WTC11 (cell line): ENCODE data around the gene DNAJB8. TPM values are rescaled to one million over a fixed set of nuclear protein-coding genes. Genes with fewer than 3 reads are reported as not detected.

Source experiments
- ATAC-seq: fragments of 200-7000 bp; cut with Tn5 transposase; 2 replicates; pipeline ENCODE4 v1.10.0; 2021; ENCODE audit warnings: mild to moderate bottlenecking, moderate library complexity
- CTCF ChIA-PET: fragments of 300-600 bp; sonication (Branson Sonifier 250); formaldehyde crosslinking; loops from one replicate; lab custom pipeline; 2021; ENCODE audit warnings: antibody characterized with exemption; lab: Charles Lee
- POLR2A ChIA-PET: fragments of 350-600 bp; sonication (Branson Sonifier 250); formaldehyde crosslinking; loops from one replicate; lab custom pipeline; 2021; ENCODE audit warnings: antibody characterized with exemption; lab: Charles Lee
- DNase-seq: peaks from one replicate; pipeline ENCODE4 v3.0.0; 2021; ENCODE audit warnings: low spot score
- H3K27ac Mint-ChIP-seq: 2 replicates; pipeline ENCODE4 v1.8.0; 2021; ENCODE audit warnings: mixed read lengths
- H3K27me3 Mint-ChIP-seq: 2 replicates; pipeline ENCODE4 v1.8.0; 2021; ENCODE audit warnings: low read depth, mild to moderate bottlenecking, moderate library complexity, mixed read lengths
- H3K36me3 Mint-ChIP-seq: 2 replicates; pipeline ENCODE4 v1.8.0; 2021; ENCODE audit warnings: mixed read lengths
- H3K4me1 Mint-ChIP-seq: 2 replicates; pipeline ENCODE4 v1.8.0; 2022; ENCODE audit warnings: mixed read lengths
- H3K4me3 Mint-ChIP-seq: 2 replicates; pipeline ENCODE4 v1.8.0; 2021; ENCODE audit warnings: mild to moderate bottlenecking, moderate library complexity, mixed read lengths
- H3K9me3 Mint-ChIP-seq: 2 replicates; pipeline ENCODE4 v1.8.0; 2021; ENCODE audit warnings: mixed read lengths
- E2F5 ChIP-seq: sonication (generic); formaldehyde crosslinking; IDR thresholded peaks from 2 replicates; pipeline ENCODE4 v1.8.1; 2022; ENCODE audit warnings: mild to moderate bottlenecking, moderate library complexity, missing genetic modification reagents
- EMX1 ChIP-seq: fragments of 250-450 bp; sonication (Bioruptor Pico); IDR thresholded peaks from 2 replicates; pipeline ENCODE4 v1.8.0; 2021; ENCODE audit warnings: mild to moderate bottlenecking
- ETV6 ChIP-seq: sonication (generic); formaldehyde crosslinking; IDR thresholded peaks from 2 replicates; pipeline ENCODE4 v1.8.1; 2022; ENCODE audit warnings: mild to moderate bottlenecking, missing genetic modification reagents
- HMGXB4 ChIP-seq: sonication (generic); formaldehyde crosslinking; IDR thresholded peaks from 2 replicates; pipeline ENCODE4 v1.8.1; 2023; ENCODE audit warnings: mild to moderate bottlenecking, moderate library complexity, missing genetic modification reagents
- KAT7 ChIP-seq: sonication (generic); formaldehyde crosslinking; IDR thresholded peaks from 2 replicates; pipeline ENCODE4 v1.8.1; 2023; ENCODE audit warnings: missing genetic modification reagents, mild to moderate bottlenecking, borderline replicate concordance
- MXD4 ChIP-seq: fragments of 250-450 bp; sonication (Bioruptor Pico); IDR thresholded peaks from 2 replicates; pipeline ENCODE4 v1.8.0; 2021; ENCODE audit warnings: mild to moderate bottlenecking, moderate library complexity, borderline replicate concordance
- NFATC4 ChIP-seq: fragments of 250-450 bp; sonication (Bioruptor Pico); IDR thresholded peaks from 2 replicates; pipeline ENCODE4 v1.9.0; 2021; ENCODE audit warnings: mild to moderate bottlenecking
- NFE2L1 ChIP-seq: sonication (generic); formaldehyde crosslinking; IDR thresholded peaks from 2 replicates; pipeline ENCODE4 v1.8.1; 2023; ENCODE audit warnings: missing genetic modification reagents
- SMAD3 ChIP-seq: sonication (generic); formaldehyde crosslinking; IDR thresholded peaks from 2 replicates; pipeline ENCODE4 v1.8.0; 2022; ENCODE audit warnings: missing genetic modification reagents, mild to moderate bottlenecking, borderline replicate concordance
- SP1 ChIP-seq: sonication (generic); formaldehyde crosslinking; conservative IDR thresholded peaks from 2 replicates; pipeline ENCODE4 v1.8.1; 2022; ENCODE audit warnings: missing genetic modification reagents
- TP53 ChIP-seq: sonication (generic); formaldehyde crosslinking; IDR thresholded peaks from 2 replicates; pipeline ENCODE4 v1.8.1; 2023; ENCODE audit warnings: mild to moderate bottlenecking, missing genetic modification reagents
- ZNF416 ChIP-seq: fragments of 250-450 bp; sonication (Bioruptor Pico); IDR thresholded peaks from 2 replicates; pipeline ENCODE4 v1.9.0; 2021; ENCODE audit warnings: mild to moderate bottlenecking, inconsistent platforms
- ZNF532 ChIP-seq: fragments of 250-450 bp; sonication (Bioruptor Pico); IDR thresholded peaks from 2 replicates; pipeline ENCODE4 v1.9.0; 2021; ENCODE audit warnings: mild to moderate bottlenecking, borderline replicate concordance
- ZNF671 ChIP-seq: fragments of 250-450 bp; sonication (Bioruptor Pico); IDR thresholded peaks from 2 replicates; pipeline ENCODE4 v1.8.0; 2021; ENCODE audit warnings: mild to moderate bottlenecking
- total RNA-seq: library from RNA; stranded (reverse); gene quantifications from 3 replicates; pipeline ENCODE4 v1.2.3, GENCODE V29; 2021
- TF ChIP-seq, protein P1 (sequence below): sonication (generic); formaldehyde crosslinking; IDR thresholded peaks from 2 replicates; pipeline ENCODE4 v1.8.0; 2022; ENCODE audit warnings: mild to moderate bottlenecking, missing genetic modification reagents
- TF ChIP-seq, protein P2 (sequence below): sonication (generic); formaldehyde crosslinking; IDR thresholded peaks from 2 replicates; pipeline ENCODE4 v1.8.0; 2022; ENCODE audit warnings: missing genetic modification reagents
- TF ChIP-seq, protein P3 (sequence below): sonication (generic); formaldehyde crosslinking; conservative IDR thresholded peaks from 2 replicates; pipeline ENCODE4 v1.8.1; 2022; ENCODE audit warnings: mild to moderate bottlenecking, missing genetic modification reagents
- TF ChIP-seq, protein P4 (sequence below): sonication (generic); formaldehyde crosslinking; IDR thresholded peaks from 2 replicates; pipeline ENCODE4 v1.8.1; 2023; ENCODE audit warnings: mild to moderate bottlenecking, missing genetic modification reagents, moderate library complexity

The DNAJB8 gene
- total RNA-seq, 1 experiment from 2014 or later = not detected

DNA sequence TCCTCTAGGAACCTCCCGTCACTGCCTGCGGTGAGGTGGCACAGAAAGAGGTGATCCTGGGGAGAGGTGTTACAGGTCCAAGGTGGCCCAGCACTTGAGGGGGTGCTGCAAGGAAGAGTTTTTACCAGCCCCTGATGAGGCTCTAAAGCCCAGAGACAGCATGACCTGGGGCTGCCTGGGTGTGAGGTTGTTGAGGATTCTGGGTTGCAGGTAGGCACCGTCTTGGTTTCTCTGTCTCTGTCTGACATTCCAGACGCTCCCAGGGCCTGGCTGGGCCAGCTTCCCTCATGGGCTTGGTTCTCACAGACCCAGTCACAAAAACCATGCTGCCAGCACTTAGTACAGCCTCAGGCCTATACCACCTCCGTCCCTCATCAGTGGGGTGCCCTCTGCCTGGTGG lies 31.1 kb downstream of the DNAJB8 start:
- POLR2A ChIA-PET = interaction anchor here (0.6 kb wide), 1 partner anchor 30 kb away, joined by 4 read pairs; no protein-coding TSS in a partner anchor
- no peaks in the 10 kb centered on the region for H3K9me3 Mint-ChIP-seq
- peaks cover 48% of the 10 kb centered on the region for H3K4me1 Mint-ChIP-seq
- peaks cover 55% of the 10 kb centered on the region for H3K27me3 Mint-ChIP-seq
- CTCF ChIA-PET = interaction anchor here (1.1 to 1.5 kb wide), 3 partner anchors 27 to 149 kb away, joined by 3 read pairs; no protein-coding TSS in a partner anchor
- ATAC-seq = no peak
- no peak overlapping the region for H3K27ac Mint-ChIP-seq
- H3K36me3 Mint-ChIP-seq = no peaks in the 10 kb centered on the region
- no peak overlapping the region for H3K4me3 Mint-ChIP-seq
- DNase-seq = no peak
- TF ChIP-seq TP53 (CRISPR knock-in tag) = no peak
- TF ChIP-seq NFE2L1 (CRISPR knock-in tag) = no peak
- no peak for TF ChIP-seq HMGXB4 (CRISPR knock-in tag)
- TF ChIP-seq SMAD3 = no peak
- no peak for TF ChIP-seq KAT7 (CRISPR knock-in tag)
- no peak for TF ChIP-seq E2F5 (CRISPR knock-in tag)
- TF ChIP-seq, protein P1, sequence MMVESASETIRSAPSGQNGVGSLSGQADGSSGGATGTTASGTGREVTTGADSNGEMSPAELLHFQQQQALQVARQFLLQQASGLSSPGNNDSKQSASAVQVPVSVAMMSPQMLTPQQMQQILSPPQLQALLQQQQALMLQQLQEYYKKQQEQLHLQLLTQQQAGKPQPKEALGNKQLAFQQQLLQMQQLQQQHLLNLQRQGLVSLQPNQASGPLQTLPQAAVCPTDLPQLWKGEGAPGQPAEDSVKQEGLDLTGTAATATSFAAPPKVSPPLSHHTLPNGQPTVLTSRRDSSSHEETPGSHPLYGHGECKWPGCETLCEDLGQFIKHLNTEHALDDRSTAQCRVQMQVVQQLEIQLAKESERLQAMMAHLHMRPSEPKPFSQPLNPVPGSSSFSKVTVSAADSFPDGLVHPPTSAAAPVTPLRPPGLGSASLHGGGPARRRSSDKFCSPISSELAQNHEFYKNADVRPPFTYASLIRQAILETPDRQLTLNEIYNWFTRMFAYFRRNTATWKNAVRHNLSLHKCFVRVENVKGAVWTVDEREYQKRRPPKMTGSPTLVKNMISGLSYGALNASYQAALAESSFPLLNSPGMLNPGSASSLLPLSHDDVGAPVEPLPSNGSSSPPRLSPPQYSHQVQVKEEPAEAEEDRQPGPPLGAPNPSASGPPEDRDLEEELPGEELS (CRISPR knock-in tag) = no peak
- TF ChIP-seq SP1 = no peak
- no peak for TF ChIP-seq ETV6

DNA sequence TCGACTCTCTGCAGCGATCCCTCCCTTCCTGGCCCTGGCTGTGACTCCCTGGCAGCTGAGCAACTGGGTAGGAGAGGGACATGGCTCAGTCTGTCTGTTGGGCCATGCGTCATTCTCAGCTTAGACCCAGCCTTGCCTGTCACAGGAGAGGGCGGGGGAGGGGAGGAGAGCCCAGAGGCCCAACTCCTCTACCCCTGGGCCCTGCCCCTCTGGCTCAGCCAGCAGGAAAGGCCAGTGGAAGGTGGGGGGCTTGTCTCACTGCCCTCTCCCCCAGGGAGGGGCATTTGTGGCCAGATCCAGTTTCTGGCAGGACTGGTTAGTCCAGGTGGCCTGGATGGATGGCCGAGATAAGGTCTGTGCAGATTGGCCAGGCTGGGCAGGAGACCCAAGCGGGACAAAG lies 31.6 kb downstream of the DNAJB8 start:
- ATAC-seq (0 out of 2 replicates have a peak, but pooled peaks have one; percentile 4), DNase-seq (peak; percentile 39)
- no peak overlapping the region for H3K27ac Mint-ChIP-seq
- H3K4me1 Mint-ChIP-seq = peaks cover 50% of the 10 kb centered on the region
- no peaks in the 10 kb centered on the region for H3K36me3 Mint-ChIP-seq
- H3K9me3 Mint-ChIP-seq = no peaks in the 10 kb centered on the region
- POLR2A ChIA-PET = interaction anchor here (0.6 to 1.4 kb wide), 2 partner anchors 23 to 30 kb away, joined by 3 to 4 read pairs; no protein-coding TSS in a partner anchor
- CTCF ChIA-PET = interaction anchor here (0.8 to 1.4 kb wide), 5 partner anchors 24 to 154 kb away, joined by 3 to 5 read pairs (median 4); no protein-coding TSS in a partner anchor
- H3K27me3 Mint-ChIP-seq = peaks cover 60% of the 10 kb centered on the region
- TF ChIP-seq MXD4 (CRISPR knock-in tag) = no peak
- no peak for TF ChIP-seq EMX1
- no peak for TF ChIP-seq ZNF671 (CRISPR knock-in tag)
- TF ChIP-seq ZNF416 (CRISPR knock-in tag) = no peak
- TF ChIP-seq NFATC4 (CRISPR knock-in tag) = no peak
- TF ChIP-seq, protein P2, sequence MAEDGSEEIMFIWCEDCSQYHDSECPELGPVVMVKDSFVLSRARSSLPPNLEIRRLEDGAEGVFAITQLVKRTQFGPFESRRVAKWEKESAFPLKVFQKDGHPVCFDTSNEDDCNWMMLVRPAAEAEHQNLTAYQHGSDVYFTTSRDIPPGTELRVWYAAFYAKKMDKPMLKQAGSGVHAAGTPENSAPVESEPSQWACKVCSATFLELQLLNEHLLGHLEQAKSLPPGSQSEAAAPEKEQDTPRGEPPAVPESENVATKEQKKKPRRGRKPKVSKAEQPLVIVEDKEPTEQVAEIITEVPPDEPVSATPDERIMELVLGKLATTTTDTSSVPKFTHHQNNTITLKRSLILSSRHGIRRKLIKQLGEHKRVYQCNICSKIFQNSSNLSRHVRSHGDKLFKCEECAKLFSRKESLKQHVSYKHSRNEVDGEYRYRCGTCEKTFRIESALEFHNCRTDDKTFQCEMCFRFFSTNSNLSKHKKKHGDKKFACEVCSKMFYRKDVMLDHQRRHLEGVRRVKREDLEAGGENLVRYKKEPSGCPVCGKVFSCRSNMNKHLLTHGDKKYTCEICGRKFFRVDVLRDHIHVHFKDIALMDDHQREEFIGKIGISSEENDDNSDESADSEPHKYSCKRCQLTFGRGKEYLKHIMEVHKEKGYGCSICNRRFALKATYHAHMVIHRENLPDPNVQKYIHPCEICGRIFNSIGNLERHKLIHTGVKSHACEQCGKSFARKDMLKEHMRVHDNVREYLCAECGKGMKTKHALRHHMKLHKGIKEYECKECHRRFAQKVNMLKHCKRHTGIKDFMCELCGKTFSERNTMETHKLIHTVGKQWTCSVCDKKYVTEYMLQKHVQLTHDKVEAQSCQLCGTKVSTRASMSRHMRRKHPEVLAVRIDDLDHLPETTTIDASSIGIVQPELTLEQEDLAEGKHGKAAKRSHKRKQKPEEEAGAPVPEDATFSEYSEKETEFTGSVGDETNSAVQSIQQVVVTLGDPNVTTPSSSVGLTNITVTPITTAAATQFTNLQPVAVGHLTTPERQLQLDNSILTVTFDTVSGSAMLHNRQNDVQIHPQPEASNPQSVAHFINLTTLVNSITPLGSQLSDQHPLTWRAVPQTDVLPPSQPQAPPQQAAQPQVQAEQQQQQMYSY (CRISPR knock-in tag) = no peak
- TF ChIP-seq, protein P3, sequence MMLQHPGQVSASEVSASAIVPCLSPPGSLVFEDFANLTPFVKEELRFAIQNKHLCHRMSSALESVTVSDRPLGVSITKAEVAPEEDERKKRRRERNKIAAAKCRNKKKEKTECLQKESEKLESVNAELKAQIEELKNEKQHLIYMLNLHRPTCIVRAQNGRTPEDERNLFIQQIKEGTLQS (CRISPR knock-in tag) = no peak
- TF ChIP-seq, protein P4, sequence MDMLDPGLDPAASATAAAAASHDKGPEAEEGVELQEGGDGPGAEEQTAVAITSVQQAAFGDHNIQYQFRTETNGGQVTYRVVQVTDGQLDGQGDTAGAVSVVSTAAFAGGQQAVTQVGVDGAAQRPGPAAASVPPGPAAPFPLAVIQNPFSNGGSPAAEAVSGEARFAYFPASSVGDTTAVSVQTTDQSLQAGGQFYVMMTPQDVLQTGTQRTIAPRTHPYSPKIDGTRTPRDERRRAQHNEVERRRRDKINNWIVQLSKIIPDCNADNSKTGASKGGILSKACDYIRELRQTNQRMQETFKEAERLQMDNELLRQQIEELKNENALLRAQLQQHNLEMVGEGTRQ (CRISPR knock-in tag) = no peak
- TF ChIP-seq ZNF532 (CRISPR knock-in tag) = no peak
- no peak overlapping the region for H3K4me3 Mint-ChIP-seq
